Activated B cell treated with CpG ODN at 0.5 μM for 24 hours (primary cell): ENCODE measurements around the gene UBN1. TPM values are rescaled to one million over a fixed set of nuclear protein-coding genes. Genes with fewer than 3 reads are reported as not detected.

Source experiments
- ATAC-seq: fragments of 200-7000 bp; cut with Tn5 transposase; one replicate; pipeline ENCODE4 v1.10.0; 2021; ENCODE audit warnings: low read depth, mild to moderate bottlenecking, moderate library complexity
- CTCF ChIA-PET: fragments of 350-600 bp; sonication (Branson Sonifier 250); formaldehyde crosslinking; loops from one replicate; lab custom pipeline; 2021; ENCODE audit warnings: antibody characterized with exemption; lab: Charles Lee
- POLR2A ChIA-PET: fragments of 350-600 bp; sonication (Branson Sonifier 250); formaldehyde crosslinking; loops from one replicate; lab custom pipeline; 2021; ENCODE audit warnings: antibody characterized with exemption; lab: Charles Lee
- DNase-seq: peaks from one replicate; pipeline ENCODE4 v3.0.0; 2022
- H3K27ac Mint-ChIP-seq: one replicate; pipeline ENCODE4 v1.8.0; 2020; ENCODE audit warnings: mixed read lengths
- H3K27me3 Mint-ChIP-seq: one replicate; pipeline ENCODE4 v1.8.0; 2021; ENCODE audit warnings: mixed read lengths
- H3K36me3 Mint-ChIP-seq: one replicate; pipeline ENCODE4 v1.8.0; 2021; ENCODE audit warnings: low read depth, mixed read lengths
- H3K4me1 Mint-ChIP-seq: one replicate; pipeline ENCODE4 v1.8.0; 2021; ENCODE audit warnings: mixed read lengths
- H3K4me3 Mint-ChIP-seq: one replicate; pipeline ENCODE4 v1.8.0; 2020; ENCODE audit warnings: mild to moderate bottlenecking, mixed read lengths
- H3K9me3 Mint-ChIP-seq: one replicate; pipeline ENCODE4 v1.8.0; 2020; ENCODE audit warnings: mixed read lengths
- intact Hi-C: fragments of 100-400 bp; cut with micrococcal nuclease; formaldehyde crosslinking; loops from one replicate; pipeline ENCODE4 v1.15.1; 2024
- total RNA-seq: library from RNA; stranded (reverse); gene quantifications from 2 replicates; pipeline ENCODE4 v1.2.3, GENCODE V29; 2022
- TF ChIP-seq, protein P1 (sequence below): fragments of 200-600 bp; IDR thresholded peaks from one replicate; pipeline ENCODE4 v1.8.0; 2022; ENCODE audit warnings: antibody characterized with exemption, mild to moderate bottlenecking

The UBN1 gene
- total RNA-seq, 1 donor from 2014 or later: 36.1 TPM

DNA sequence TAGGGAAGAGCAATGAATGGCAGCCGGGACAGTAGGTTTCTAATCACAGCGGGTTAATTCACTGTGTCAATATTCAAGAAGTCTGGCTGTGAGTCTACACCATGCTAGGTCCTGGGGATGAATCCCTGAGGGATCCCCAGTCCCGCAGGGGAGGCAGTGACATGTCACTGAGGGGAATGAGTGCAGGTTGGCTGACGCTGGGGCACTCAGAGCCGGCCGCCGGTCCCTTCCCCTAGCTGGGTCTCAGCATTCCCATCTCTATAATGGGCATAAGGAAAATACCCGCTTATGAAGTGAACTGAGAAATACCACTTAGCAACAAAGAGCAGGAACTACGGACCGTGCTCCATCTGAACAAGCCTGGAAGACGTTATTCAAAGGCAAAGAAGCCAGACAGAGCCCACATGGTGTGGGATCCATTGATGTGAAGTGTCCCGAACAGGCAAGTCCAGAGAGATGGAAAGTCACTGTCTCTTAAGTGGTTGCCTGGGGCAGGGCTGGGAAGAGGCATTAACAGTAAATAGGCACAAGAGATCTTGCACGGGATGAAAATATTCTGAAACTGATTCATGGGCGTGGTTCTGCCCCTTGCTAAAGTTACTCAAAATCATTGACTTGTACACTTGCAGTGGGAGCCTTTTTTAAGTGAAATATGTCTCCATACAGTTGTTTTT, 57.8 kb downstream of the UBN1 start:
- H3K36me3 Mint-ChIP-seq: no peaks in the 10 kb centered on the region
- CTCF ChIA-PET: no interaction called here

DNA sequence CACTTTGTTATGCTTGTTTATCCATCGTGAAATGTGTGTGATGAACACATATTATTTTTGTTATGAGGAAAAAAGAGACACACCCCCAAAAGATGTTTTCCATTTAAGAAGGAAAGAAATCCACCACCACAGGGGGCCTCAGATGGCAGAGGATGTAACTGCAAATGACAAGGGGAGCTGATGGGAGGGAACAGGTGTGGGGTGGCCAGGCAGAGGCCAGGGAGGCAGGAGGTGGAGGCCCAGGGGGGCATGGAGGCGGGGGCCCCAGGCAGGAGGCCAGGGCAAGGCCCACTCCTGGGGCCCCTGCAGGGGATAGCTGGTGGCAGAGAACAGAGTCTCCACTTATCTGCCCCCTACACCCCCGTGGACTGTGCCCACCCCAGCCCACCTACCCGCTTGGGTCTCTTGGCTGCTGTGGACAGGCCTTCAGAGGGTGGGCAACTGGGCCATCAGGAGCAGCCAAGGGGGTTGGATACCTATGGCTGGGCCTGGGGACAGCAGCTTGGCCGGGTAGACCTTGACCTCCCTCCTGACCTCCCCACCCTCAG, 61.6 kb downstream of the UBN1 start:
- Mint-ChIP-seq H3K27me3 (peaks cover 13% of the 10 kb centered on the region), H3K36me3 (no peaks in the 10 kb centered on the region), H3K4me1 (no peaks in the 10 kb centered on the region), H3K9me3 (no peaks in the 10 kb centered on the region), H3K27ac (no peak overlapping the region), H3K4me3 (no peak overlapping the region)
- ATAC-seq (no peak), DNase-seq (no peak)
- TF ChIP-seq, protein P1, sequence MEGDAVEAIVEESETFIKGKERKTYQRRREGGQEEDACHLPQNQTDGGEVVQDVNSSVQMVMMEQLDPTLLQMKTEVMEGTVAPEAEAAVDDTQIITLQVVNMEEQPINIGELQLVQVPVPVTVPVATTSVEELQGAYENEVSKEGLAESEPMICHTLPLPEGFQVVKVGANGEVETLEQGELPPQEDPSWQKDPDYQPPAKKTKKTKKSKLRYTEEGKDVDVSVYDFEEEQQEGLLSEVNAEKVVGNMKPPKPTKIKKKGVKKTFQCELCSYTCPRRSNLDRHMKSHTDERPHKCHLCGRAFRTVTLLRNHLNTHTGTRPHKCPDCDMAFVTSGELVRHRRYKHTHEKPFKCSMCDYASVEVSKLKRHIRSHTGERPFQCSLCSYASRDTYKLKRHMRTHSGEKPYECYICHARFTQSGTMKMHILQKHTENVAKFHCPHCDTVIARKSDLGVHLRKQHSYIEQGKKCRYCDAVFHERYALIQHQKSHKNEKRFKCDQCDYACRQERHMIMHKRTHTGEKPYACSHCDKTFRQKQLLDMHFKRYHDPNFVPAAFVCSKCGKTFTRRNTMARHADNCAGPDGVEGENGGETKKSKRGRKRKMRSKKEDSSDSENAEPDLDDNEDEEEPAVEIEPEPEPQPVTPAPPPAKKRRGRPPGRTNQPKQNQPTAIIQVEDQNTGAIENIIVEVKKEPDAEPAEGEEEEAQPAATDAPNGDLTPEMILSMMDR: no peak
- intact Hi-C loops: no loop called here
- ChIA-PET CTCF (no interaction called here), POLR2A (no interaction called here)

More for the DNA sequence above, 57.8 kb downstream of the UBN1 start:
- ATAC-seq (no peak), DNase-seq (no peak)
- Mint-ChIP-seq H3K9me3 (no peaks in the 10 kb centered on the region), H3K27ac (no peak overlapping the region), H3K27me3 (peaks cover 15% of the 10 kb centered on the region), H3K4me3 (no peak overlapping the region), H3K4me1 (no peaks in the 10 kb centered on the region)
- TF ChIP-seq, protein P1: no peak
- POLR2A ChIA-PET: no interaction called here
- intact Hi-C loops: no loop called here

DNA sequence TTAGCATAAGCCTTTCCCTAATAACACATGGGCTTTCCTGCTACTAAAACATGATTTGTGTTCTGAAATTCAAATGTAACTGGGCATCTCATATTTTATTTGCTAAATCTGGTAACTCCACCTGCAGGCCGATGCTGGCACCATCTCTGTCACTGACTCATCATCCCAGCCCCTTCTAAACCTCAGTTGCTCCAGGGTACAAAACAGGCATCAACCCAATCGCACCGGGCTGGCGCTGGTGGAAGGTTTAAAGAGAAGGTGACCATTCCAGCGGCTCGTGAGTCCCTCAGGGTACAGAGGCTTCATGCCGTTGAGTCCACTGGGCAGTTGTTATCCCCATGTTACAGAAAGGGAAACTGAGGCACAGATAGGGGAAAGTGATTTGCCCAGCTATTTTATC, 62.5 kb downstream of the UBN1 start:
- no peak overlapping the region for H3K27ac Mint-ChIP-seq
- POLR2A ChIA-PET: no interaction called here
- CTCF ChIA-PET: no interaction called here
- no peaks in the 10 kb centered on the region for H3K4me1 Mint-ChIP-seq
- no peaks in the 10 kb centered on the region for H3K36me3 Mint-ChIP-seq
- ATAC-seq (no peak), DNase-seq (no peak)
- no peaks in the 10 kb centered on the region for H3K9me3 Mint-ChIP-seq
- TF ChIP-seq, protein P1: no peak
- H3K4me3 Mint-ChIP-seq: no peak overlapping the region
- H3K27me3 Mint-ChIP-seq: peaks cover 5% of the 10 kb centered on the region
- intact Hi-C loops: no loop called here

DNA sequence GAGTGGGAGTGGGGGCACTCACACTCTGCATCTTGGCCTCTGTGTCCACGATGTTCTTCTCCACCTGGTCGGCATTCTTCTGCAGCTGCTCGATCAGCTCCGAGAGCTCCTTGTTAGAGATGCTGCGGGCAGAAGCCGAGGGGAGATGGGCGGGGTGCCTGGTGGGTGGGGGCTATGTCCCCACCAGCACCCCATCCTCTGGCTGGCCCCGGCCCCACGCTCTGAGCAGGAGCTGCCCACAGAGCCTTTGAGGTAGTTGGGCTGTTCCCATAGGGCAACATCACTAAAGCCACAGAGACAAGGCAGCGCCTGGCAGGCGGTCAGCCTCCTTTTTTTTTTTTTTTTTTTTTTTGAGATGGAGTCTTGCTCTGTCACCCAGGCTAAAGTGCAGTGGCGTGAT, 63.5 kb downstream of the UBN1 start:
- TF ChIP-seq, protein P1: no peak
- intact Hi-C loops: no loop called here
- no peak overlapping the region for H3K4me3 Mint-ChIP-seq
- no peaks in the 10 kb centered on the region for H3K4me1 Mint-ChIP-seq
- DNase-seq (no peak), ATAC-seq (no peak)
- no peak overlapping the region for H3K27ac Mint-ChIP-seq
- ChIA-PET POLR2A (interaction anchor here (0.6 kb wide), 1 partner anchor 210 kb away, joined by 3 read pairs; no protein-coding TSS in a partner anchor), CTCF (no interaction called here)
- peaks cover 5% of the 10 kb centered on the region for H3K27me3 Mint-ChIP-seq
- H3K36me3 Mint-ChIP-seq: no peaks in the 10 kb centered on the region
- no peaks in the 10 kb centered on the region for H3K9me3 Mint-ChIP-seq

DNA sequence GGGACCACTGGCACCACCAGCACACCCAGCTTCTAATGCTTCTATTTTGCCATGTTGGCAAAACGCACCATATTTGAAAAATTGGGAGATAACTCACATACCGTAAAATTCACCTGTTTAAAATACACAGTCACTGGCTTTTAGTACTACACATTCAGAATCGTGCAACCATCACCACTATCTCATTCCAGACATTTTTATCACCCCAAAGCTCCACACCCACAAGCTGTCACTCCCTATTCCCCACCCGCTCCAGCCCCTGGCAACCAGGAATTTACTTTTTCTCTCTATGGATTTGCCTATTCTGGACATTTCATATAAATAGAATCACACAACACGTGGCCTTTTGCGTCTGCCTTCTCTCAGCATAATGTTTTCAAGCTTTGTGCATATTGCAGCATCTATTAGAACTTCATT, 64.7 kb downstream of the UBN1 start:
- intact Hi-C loops: no loop called here
- H3K9me3 Mint-ChIP-seq: no peaks in the 10 kb centered on the region
- H3K4me1 Mint-ChIP-seq: no peaks in the 10 kb centered on the region
- no peak overlapping the region for H3K4me3 Mint-ChIP-seq
- ATAC-seq: no peak
- POLR2A ChIA-PET: no interaction called here
- no peaks in the 10 kb centered on the region for H3K36me3 Mint-ChIP-seq
- no peak overlapping the region for H3K27ac Mint-ChIP-seq
- H3K27me3 Mint-ChIP-seq: peaks cover 2% of the 10 kb centered on the region
- CTCF ChIA-PET: no interaction called here
- DNase-seq: no peak
- TF ChIP-seq, protein P1: no peak
